HG02763 (cell line): ENCODE data around the gene RAB15.
A peak's percentile ranks its signal among the peaks of the same experiment; 100 is the strongest.

Experiments
- ATAC-seq: cut with Tn5 transposase; IDR thresholded peaks from one replicate; pipeline ENCODE4 v1.9.1; 2021; ENCODE audit warnings: mild to moderate bottlenecking, moderate library complexity; ENCODE audit not compliant: unreplicated experiment

Gene RAB15

GRCh38 chr14:64971943-64972791 lies at the start of gene RAB15:
RAB15 (minus strand) TSS chr14:64972336; CDS start chr14:64972076, 260 bp downstream.
- ATAC-seq: peak; percentile 50

- no peak for ATAC-seq
Measured at GRCh38 chr14:65019944-65020566, 47.9 kb upstream of the RAB15 start.

- no peak for ATAC-seq
Measured at GRCh38 chr14:65016471-65016870, 44.3 kb upstream of the RAB15 start.

GRCh38 chr14:65015391-65015790 lies 43.3 kb upstream of the RAB15 start:
- ATAC-seq: no peak

- no peak for ATAC-seq
Measured at GRCh38 chr14:65012353-65012752, 40.2 kb upstream of the RAB15 start.

- ATAC-seq: no peak
Measured at GRCh38 chr14:65011538-65011937, 39.4 kb upstream of the RAB15 start.

GRCh38 chr14:65010211-65010931 lies 38.2 kb upstream of the RAB15 start:
- ATAC-seq: no peak

GRCh38 chr14:65007202-65007601 lies 35.1 kb upstream of the RAB15 start:
- no peak for ATAC-seq

- ATAC-seq: no peak
Measured at GRCh38 chr14:65006261-65006721, 34.2 kb upstream of the RAB15 start.

- peak; percentile 58 for ATAC-seq
Measured at GRCh38 chr14:65003394-65003793, 31.3 kb upstream of the RAB15 start.

- ATAC-seq: no peak
Measured at GRCh38 chr14:65002586-65003210, 30.6 kb upstream of the RAB15 start.

- no peak for ATAC-seq
Measured at GRCh38 chr14:65001723-65002122, 29.6 kb upstream of the RAB15 start.

- ATAC-seq: no peak
Measured at GRCh38 chr14:65000898-65001591, 28.9 kb upstream of the RAB15 start.

- ATAC-seq: no peak
Measured at GRCh38 chr14:64998455-64998931, 26.4 kb upstream of the RAB15 start.

- no peak for ATAC-seq
Measured at GRCh38 chr14:64997108-64997794, 25.1 kb upstream of the RAB15 start.

- no peak for ATAC-seq
Measured at GRCh38 chr14:64995291-64995690, 23.2 kb upstream of the RAB15 start.

GRCh38 chr14:64994540-64994939 lies 22.4 kb upstream of the RAB15 start:
- ATAC-seq: no peak

GRCh38 chr14:64993266-64993930 lies 21.3 kb upstream of the RAB15 start:
- no peak for ATAC-seq

GRCh38 chr14:64992328-64992885 lies 20.3 kb upstream of the RAB15 start:
- no peak for ATAC-seq
